Measurements from ENCODE around the gene PHYH. TPM values are rescaled to one million over a fixed set of nuclear protein-coding genes. Genes with fewer than 3 reads are reported as not detected.

PHYH gene
- total RNA-seq, 1 experiment from 2014 or later = 26.7 TPM

- Mint-ChIP-seq H3K36me3 (ENCODE audit: insufficient read depth, unreplicated experiment) (peaks cover 26% of the 10 kb centered on the region), H3K27me3 (ENCODE audit: unreplicated experiment) (no peaks in the 10 kb centered on the region), H3K9me3 (ENCODE audit: low read depth, unreplicated experiment) (no peaks in the 10 kb centered on the region), H3K27ac (ENCODE audit: unreplicated experiment) (no peak overlapping the region), H3K4me1 (ENCODE audit: low read depth, unreplicated experiment) (no peaks in the 10 kb centered on the region), H3K4me3 (ENCODE audit: low read depth, unreplicated experiment) (no peak overlapping the region)
- no peak for TF ChIP-seq CTCF (IDR thresholded peaks at IDR 0.05; ENCODE audit: unreplicated experiment)
- intact Hi-C loops (cut with micrococcal nuclease; ENCODE audit: unreplicated experiment) = no loop called here
- DNase-seq = no peak
- CTCF ChIA-PET = no interaction called here
- no TSS peak for BruUV-seq (replicated peaks)
These were observed 28.3 kb upstream of the PHYH start for GRCh38 chr10:13328126-13328525.

GRCh38 chr10:13327534-13327933 lies 27.7 kb upstream of the PHYH start:
- Mint-ChIP-seq H3K9me3 (ENCODE audit: low read depth, unreplicated experiment) (no peaks in the 10 kb centered on the region), H3K4me3 (ENCODE audit: low read depth, unreplicated experiment) (no peak overlapping the region), H3K27me3 (ENCODE audit: unreplicated experiment) (no peaks in the 10 kb centered on the region), H3K27ac (ENCODE audit: unreplicated experiment) (no peak overlapping the region), H3K36me3 (ENCODE audit: insufficient read depth, unreplicated experiment) (peaks cover 30% of the 10 kb centered on the region), H3K4me1 (ENCODE audit: low read depth, unreplicated experiment) (no peaks in the 10 kb centered on the region)
- TF ChIP-seq CTCF (IDR thresholded peaks at IDR 0.05; ENCODE audit: unreplicated experiment) = no peak
- BruUV-seq (replicated peaks) = no TSS peak
- no peak for DNase-seq
- intact Hi-C loops (cut with micrococcal nuclease; ENCODE audit: unreplicated experiment) = no loop called here
- CTCF ChIA-PET = no interaction called here

GRCh38 chr10:13322615-13323148 lies 22.8 kb upstream of the PHYH start:
- H3K27me3 Mint-ChIP-seq (ENCODE audit: unreplicated experiment) = no peaks in the 10 kb centered on the region
- H3K9me3 Mint-ChIP-seq (ENCODE audit: low read depth, unreplicated experiment) = no peaks in the 10 kb centered on the region
- H3K4me1 Mint-ChIP-seq (ENCODE audit: low read depth, unreplicated experiment) = no peaks in the 10 kb centered on the region
- no peak for DNase-seq
- intact Hi-C loops (cut with micrococcal nuclease; ENCODE audit: unreplicated experiment) = no loop called here
- CTCF ChIA-PET = no interaction called here
- H3K27ac Mint-ChIP-seq (ENCODE audit: unreplicated experiment) = no peak overlapping the region
- H3K4me3 Mint-ChIP-seq (ENCODE audit: low read depth, unreplicated experiment) = no peak overlapping the region
- BruUV-seq (replicated peaks) = no TSS peak
- H3K36me3 Mint-ChIP-seq (ENCODE audit: insufficient read depth, unreplicated experiment) = peaks cover 42% of the 10 kb centered on the region
- no peak for TF ChIP-seq CTCF (IDR thresholded peaks at IDR 0.05; ENCODE audit: unreplicated experiment)

GRCh38 chr10:13321576-13321975 lies 21.7 kb upstream of the PHYH start:
- no peak for TF ChIP-seq CTCF (IDR thresholded peaks at IDR 0.05; ENCODE audit: unreplicated experiment)
- H3K4me3 Mint-ChIP-seq (ENCODE audit: low read depth, unreplicated experiment) = no peak overlapping the region
- intact Hi-C loops (cut with micrococcal nuclease; ENCODE audit: unreplicated experiment) = no loop called here
- H3K36me3 Mint-ChIP-seq (ENCODE audit: insufficient read depth, unreplicated experiment) = peaks cover 49% of the 10 kb centered on the region
- no peaks in the 10 kb centered on the region for H3K9me3 Mint-ChIP-seq (ENCODE audit: low read depth, unreplicated experiment)
- no peak overlapping the region for H3K27ac Mint-ChIP-seq (ENCODE audit: unreplicated experiment)
- H3K27me3 Mint-ChIP-seq (ENCODE audit: unreplicated experiment) = no peaks in the 10 kb centered on the region
- DNase-seq = no peak
- BruUV-seq (replicated peaks) = no TSS peak
- H3K4me1 Mint-ChIP-seq (ENCODE audit: low read depth, unreplicated experiment) = no peaks in the 10 kb centered on the region
- CTCF ChIA-PET = no interaction called here

Data from Calu3 (cell line).